ENCODE data around the gene SNRNP70.

The SNRNP70 gene

DNA sequence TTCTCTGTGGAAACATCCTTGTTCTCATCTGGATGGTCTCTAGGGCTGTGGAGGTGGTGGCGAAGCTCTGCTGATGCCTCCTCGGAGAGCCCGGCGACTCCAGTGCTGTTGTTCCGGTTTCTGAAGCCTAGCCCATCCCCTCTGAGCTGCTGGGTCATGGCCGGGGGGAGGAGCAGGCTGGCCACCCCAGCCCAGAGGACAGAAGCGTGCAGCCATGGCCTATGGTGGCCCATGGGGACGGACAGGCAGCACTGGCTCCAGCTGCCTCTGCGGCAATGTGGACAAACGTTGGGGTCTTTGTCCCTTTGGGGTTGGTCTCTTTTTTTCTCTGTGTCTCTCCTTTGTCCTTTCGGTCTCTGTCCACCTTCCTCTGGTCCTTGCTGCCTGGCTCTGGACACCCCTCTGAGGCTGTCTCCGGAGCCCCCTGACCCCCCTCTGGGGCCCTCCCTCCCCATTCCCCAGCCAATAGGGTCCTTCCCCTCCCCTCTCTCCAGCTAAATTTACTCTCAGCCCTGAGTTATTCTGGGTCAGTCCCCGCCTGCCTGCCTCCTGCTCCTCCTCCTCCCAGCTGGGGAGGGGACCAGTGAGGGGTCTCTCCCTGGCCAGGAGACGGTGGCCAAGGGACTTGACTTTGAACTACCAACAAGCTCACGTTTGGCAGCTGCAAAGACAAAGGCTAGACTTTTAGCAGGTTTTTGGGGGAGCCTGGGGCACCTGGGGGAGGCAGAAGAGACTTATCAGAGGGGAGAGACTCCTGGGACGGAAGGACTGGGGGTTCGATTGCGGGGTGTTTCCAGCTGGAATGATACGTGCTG is 70.0 kb downstream of the SNRNP70 start, which contains the start of gene HRC:
Gene HRC, minus strand, starts transcription at position 392 of the 815 bp plus-strand sequence. Its CDS starts 159 bp downstream, at position 233.
- H3K27me3 ChIP-seq (replicated peaks in 2 of 5; ENCODE audit: control insufficient read depth in 4 of 5, insufficient read depth in 5 of 5, low read length in 4 of 5): peaks cover 0 to 20% (median 9%) of the 10 kb centered on the region in 5 experiments
- no peaks in the 10 kb centered on the region for H3K9me3 ChIP-seq (ENCODE audit: control extremely low read depth in 1 of 5, control insufficient read depth in 4 of 5, insufficient read depth in 2 of 5, low read depth in 1 of 5, low read length in 4 of 5)
- H3K4me1 ChIP-seq (ENCODE audit: control extremely low read depth in 1 of 4, control insufficient read depth in 4 of 4, insufficient read depth in 4 of 4, low read length in 3 of 4): peaks cover 0 to 32% (median 26%) of the 10 kb centered on the region in 4 experiments
- WGBS (ENCODE audit: insufficient coverage): 76% methylated on average over 18 of the region's 19 CpGs
- DNase-seq: no peak
- peak within 1 kb of the TSS in 1 of 2 experiments; percentile 59 for H3K27ac ChIP-seq (ENCODE audit: insufficient read depth in 1 of 2, low read depth in 1 of 2, low read length in 2 of 2, poor library complexity in 1 of 2, severe bottlenecking in 2 of 2)
- H3K4me3 ChIP-seq (ENCODE audit: control insufficient read depth in 1 of 7, extremely low read depth in 1 of 7, insufficient read depth in 4 of 7, low read depth in 2 of 7, low read length in 6 of 7): no peak within 1 kb of the TSS
- no peaks in the 10 kb centered on the region for H3K36me3 ChIP-seq (ENCODE audit: control insufficient read depth in 4 of 4, insufficient read depth in 4 of 4, low read length in 3 of 4)
- ChIA-PET CTCF (interaction anchor here (1.4 kb wide), 1 partner anchor 42 kb away, joined by 3 read pairs; no protein-coding TSS in a partner anchor), POLR2A (no interaction called here)

DNA sequence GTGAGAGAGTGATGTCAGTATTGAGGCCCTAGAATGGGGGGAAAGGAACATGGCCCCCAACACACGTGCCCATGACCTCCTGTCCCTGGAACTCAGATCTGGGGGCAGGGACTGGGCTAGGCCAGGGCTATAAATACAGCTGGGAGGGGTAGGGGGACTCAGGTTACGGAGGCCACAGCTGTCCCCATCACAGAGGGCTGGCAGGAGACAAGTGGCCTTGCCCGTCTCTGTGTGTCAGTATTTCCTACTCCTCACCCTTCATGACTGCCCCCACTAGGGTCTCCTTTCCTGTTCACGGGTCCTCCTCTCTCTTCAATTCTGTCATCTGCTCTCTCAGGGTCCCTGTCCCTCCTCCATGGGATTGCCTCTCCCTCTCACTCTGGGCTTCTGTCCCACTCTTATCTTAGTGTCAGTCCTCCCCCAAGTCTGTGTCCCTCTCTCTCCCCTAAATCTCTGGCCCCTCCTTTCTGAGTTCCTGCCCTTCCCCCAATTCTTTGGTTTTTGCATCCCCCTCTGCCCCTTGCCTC is 70.6 kb downstream of the SNRNP70 start:
- ChIA-PET CTCF (interaction anchor here (1.4 kb wide), 1 partner anchor 42 kb away, joined by 3 read pairs; no protein-coding TSS in a partner anchor), POLR2A (no interaction called here)
- H3K4me3 ChIP-seq (ENCODE audit: control insufficient read depth in 1 of 7, extremely low read depth in 1 of 7, insufficient read depth in 4 of 7, low read depth in 2 of 7, low read length in 6 of 7): no peak overlapping the region
- H3K36me3 ChIP-seq (ENCODE audit: control insufficient read depth in 4 of 4, insufficient read depth in 4 of 4, low read length in 3 of 4): no peaks in the 10 kb centered on the region
- WGBS (ENCODE audit: insufficient coverage): 48% methylated on average over 3 of the region's 4 CpGs
- H3K9me3 ChIP-seq (ENCODE audit: control extremely low read depth in 1 of 5, control insufficient read depth in 4 of 5, insufficient read depth in 2 of 5, low read depth in 1 of 5, low read length in 4 of 5): no peaks in the 10 kb centered on the region
- DNase-seq: no peak
- peak overlapping the region in 1 of 2 experiments; percentile 59 for H3K27ac ChIP-seq (ENCODE audit: insufficient read depth in 1 of 2, low read depth in 1 of 2, low read length in 2 of 2, poor library complexity in 1 of 2, severe bottlenecking in 2 of 2)
- H3K4me1 ChIP-seq (ENCODE audit: control extremely low read depth in 1 of 4, control insufficient read depth in 4 of 4, insufficient read depth in 4 of 4, low read length in 3 of 4): peaks cover 0 to 25% (median 20%) of the 10 kb centered on the region in 4 experiments
- peaks cover 0 to 20% (median 9%) of the 10 kb centered on the region in 5 experiments for H3K27me3 ChIP-seq (replicated peaks in 2 of 5; ENCODE audit: control insufficient read depth in 4 of 5, insufficient read depth in 5 of 5, low read length in 4 of 5)

DNA sequence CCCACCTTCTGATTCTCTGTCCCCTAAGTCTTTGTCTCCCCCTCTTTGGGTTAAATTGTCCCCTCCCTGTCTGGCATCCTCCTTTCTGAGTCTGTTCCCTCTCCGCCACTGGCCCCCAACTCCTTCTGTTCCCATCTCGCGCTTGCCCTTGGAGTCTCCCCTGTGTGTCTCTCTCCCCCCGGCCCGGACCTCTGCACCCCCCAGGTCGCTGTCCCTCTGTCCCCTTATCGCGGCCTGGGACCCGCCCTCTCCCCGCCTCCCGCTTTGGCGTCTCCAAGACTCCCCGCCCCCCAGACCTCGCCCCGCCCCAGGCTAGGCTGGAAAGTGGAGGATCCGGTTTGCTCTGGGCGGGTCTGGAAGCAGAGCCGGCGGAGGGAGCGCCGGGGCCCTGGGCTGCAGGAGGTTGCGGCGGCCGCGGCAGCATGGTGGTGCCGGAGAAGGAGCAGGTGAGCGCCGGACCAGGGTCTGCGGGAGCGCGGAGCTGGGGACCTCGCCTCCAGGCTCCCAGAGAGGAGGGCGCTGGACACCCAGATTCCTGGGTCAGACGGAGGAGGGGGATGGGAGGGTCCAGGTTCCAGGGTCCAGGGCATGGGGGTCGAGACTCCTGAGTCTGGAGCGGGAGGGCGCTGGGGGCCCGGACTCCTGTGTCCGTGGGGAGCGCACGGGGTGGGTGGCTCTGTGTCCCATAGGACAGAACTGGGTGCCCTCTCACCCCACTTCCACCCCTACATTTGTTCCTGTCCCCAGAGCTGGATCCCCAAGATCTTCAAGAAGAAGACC is 72.4 kb downstream of the SNRNP70 start, which contains the start of gene TRPM4:
Gene TRPM4, plus strand, starts transcription at position 348 of the 780 bp plus-strand sequence. Its CDS starts 75 bp downstream, at position 423.
- peak; percentile 62 to 74 (median 69) for DNase-seq
- peaks cover 0 to 11% (median 9%) of the 10 kb centered on the region in 5 experiments for H3K27me3 ChIP-seq (replicated peaks in 2 of 5; ENCODE audit: control insufficient read depth in 4 of 5, insufficient read depth in 5 of 5, low read length in 4 of 5)
- H3K36me3 ChIP-seq (ENCODE audit: control insufficient read depth in 4 of 4, insufficient read depth in 4 of 4, low read length in 3 of 4): no peaks in the 10 kb centered on the region
- peak within 1 kb of the TSS in 1 of 2 experiments; percentile 34 for H3K27ac ChIP-seq (ENCODE audit: insufficient read depth in 1 of 2, low read depth in 1 of 2, low read length in 2 of 2, poor library complexity in 1 of 2, severe bottlenecking in 2 of 2)
- CTCF ChIA-PET: no interaction called here
- WGBS (ENCODE audit: insufficient coverage): 0% methylated on average over 23 of the region's 41 CpGs
- H3K4me3 ChIP-seq (ENCODE audit: control insufficient read depth in 1 of 7, extremely low read depth in 1 of 7, insufficient read depth in 4 of 7, low read depth in 2 of 7, low read length in 6 of 7): peak within 1 kb of the TSS; percentile 19 to 82 (median 61)
- POLR2A ChIA-PET: no interaction called here
- H3K4me1 ChIP-seq (ENCODE audit: control extremely low read depth in 1 of 4, control insufficient read depth in 4 of 4, insufficient read depth in 4 of 4, low read length in 3 of 4): peaks cover 0 to 13% (median 10%) of the 10 kb centered on the region in 4 experiments
- no peaks in the 10 kb centered on the region for H3K9me3 ChIP-seq (ENCODE audit: control extremely low read depth in 1 of 5, control insufficient read depth in 4 of 5, insufficient read depth in 2 of 5, low read depth in 1 of 5, low read length in 4 of 5)

Data from common myeloid progenitor, CD34-positive (primary cell).